ENCODE results near the gene CCDC170.

- TF ChIP-seq, protein P1, sequence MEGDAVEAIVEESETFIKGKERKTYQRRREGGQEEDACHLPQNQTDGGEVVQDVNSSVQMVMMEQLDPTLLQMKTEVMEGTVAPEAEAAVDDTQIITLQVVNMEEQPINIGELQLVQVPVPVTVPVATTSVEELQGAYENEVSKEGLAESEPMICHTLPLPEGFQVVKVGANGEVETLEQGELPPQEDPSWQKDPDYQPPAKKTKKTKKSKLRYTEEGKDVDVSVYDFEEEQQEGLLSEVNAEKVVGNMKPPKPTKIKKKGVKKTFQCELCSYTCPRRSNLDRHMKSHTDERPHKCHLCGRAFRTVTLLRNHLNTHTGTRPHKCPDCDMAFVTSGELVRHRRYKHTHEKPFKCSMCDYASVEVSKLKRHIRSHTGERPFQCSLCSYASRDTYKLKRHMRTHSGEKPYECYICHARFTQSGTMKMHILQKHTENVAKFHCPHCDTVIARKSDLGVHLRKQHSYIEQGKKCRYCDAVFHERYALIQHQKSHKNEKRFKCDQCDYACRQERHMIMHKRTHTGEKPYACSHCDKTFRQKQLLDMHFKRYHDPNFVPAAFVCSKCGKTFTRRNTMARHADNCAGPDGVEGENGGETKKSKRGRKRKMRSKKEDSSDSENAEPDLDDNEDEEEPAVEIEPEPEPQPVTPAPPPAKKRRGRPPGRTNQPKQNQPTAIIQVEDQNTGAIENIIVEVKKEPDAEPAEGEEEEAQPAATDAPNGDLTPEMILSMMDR (conservative IDR thresholded peaks at IDR 0.05 in 1 of 2, IDR thresholded peaks at IDR 0.05 in 1 of 2; ENCODE audit: extremely low read depth in 1 of 2, insufficient read depth in 1 of 2, low read depth in 1 of 2, low read length in 2 of 2) = no peak
- no peak for TF ChIP-seq EZH2 (IDR thresholded peaks at IDR 0.05; ENCODE audit: borderline replicate concordance, low read length)
Observed at GRCh38 chr6:151499551-151499950, 5.7 kb downstream of the CCDC170 start.

All from mammary epithelial cell (primary cell).